Right renal pelvis (tissue), 4 donors: Measurements from ENCODE around the gene AUTS2. TPM values are rescaled to one million over a fixed set of nuclear protein-coding genes. Genes with fewer than 3 reads are reported as not detected.

Source experiments
- DNase-seq, 4 donors: peaks; one replicate each; pipeline ENCODE4 v3.0.0-alpha.2; 2013; ENCODE audit warnings: low read depth in 4 of 4, low spot score in 3 of 4, missing footprints in 1 of 4
- polyA plus RNA-seq, 4 donors: library from polyadenylated mRNA; unstranded; fragments of 120-200 nt; gene quantifications; one replicate each; pipeline ENCODE4 v1.2.1, GENCODE V29; 2013; ENCODE audit not compliant: insufficient read length in 4 of 4

Gene AUTS2
- polyA plus RNA-seq, 4 donors = 67.5 to 85.6 (median 76.0) TPM

DNA sequence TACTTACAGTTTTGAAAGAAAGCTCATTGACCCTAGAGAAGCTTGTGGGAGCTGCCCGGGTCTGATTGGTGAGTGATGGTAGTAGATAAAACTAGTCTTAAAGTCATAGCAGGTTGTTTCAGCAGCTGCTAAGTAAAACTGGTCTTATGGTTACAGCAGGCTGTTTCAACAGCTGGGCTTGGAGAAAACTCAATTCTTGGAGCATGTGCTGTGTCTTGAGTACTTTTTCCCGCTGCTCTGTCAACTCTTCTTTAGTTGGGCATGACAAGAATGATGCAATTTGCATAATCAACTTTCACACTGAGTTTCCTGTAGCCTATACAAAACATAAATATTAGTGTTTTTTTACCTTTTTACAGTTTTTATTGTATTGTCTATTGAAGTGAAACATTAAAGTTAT lies 707.9 kb downstream of the AUTS2 start:
- no peak for DNase-seq

- DNase-seq = no peak
Observed at GRCh38 chr7:70307544-70308106, 709.4 kb downstream of the AUTS2 start.

- no peak for DNase-seq
Observed at GRCh38 chr7:70312336-70312735, 714.1 kb downstream of the AUTS2 start.

- peak in 3 of 4 donors; percentile 23 to 38 (median 36) for DNase-seq
Observed at GRCh38 chr7:70313271-70313670, 715.0 kb downstream of the AUTS2 start.

- DNase-seq = no peak
Observed at GRCh38 chr7:70313687-70314086, 715.4 kb downstream of the AUTS2 start.

- no peak for DNase-seq
Observed at GRCh38 chr7:70314221-70314620, 715.9 kb downstream of the AUTS2 start.

DNA sequence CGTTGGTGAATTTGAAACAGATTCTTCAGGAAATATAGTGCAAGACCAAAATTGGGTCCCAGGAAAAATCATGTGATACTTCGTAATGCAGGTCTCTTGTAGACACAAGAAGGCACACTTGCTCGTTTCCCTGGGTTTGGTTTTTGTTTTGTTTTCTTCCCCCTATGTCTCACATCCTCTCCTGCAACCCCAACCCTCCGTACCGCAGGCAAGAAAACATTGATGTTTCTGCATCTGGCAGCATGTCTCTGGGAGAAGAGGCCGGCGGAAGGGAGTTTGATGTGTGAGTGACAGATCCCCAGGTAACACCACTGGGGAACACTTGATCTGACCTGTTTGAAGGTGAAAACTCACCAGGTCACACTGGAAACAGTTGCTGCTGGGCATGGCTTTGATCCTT lies 718.5 kb downstream of the AUTS2 start:
- DNase-seq = no peak

DNA sequence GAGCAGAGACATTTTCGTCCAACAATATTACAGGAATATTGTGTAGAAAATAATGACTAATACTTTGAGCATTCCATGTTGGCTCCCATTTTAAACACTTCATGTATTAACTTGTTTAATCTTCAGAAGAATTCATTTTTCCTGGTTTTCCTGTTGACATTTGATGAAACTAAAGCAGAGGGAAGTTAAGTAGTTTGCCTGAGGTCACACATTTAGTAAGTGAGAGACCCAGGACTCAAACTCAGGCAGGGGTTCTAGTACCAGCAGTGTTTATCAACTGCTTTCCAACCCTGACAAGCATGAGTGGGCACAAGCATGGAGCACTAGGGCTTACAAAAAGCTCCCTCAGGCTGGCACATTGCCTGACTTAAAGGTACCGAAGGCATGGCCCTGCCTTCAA lies 719.1 kb downstream of the AUTS2 start:
- no peak for DNase-seq

DNA sequence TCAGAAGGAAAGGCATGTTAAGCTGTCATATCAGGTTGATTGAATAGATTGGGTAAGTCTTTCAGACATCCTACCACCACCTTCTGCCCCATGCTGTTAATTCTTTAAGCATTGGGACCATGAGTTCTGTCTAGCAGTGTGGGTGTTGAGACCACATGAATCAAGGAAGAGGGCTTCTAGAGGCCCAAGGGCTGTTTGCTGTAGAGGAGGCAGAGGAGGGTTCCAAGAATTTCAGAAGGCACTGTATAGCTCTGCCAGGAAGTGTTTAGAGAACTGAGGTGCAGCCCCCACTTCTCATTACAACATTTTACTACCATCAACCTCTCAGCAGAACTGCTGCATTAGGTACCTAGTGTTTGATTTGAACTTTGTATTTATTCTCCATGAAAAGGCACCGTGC lies 720.2 kb downstream of the AUTS2 start:
- DNase-seq = no peak

- DNase-seq = no peak
Observed at GRCh38 chr7:70319057-70319456, 720.8 kb downstream of the AUTS2 start.

DNA sequence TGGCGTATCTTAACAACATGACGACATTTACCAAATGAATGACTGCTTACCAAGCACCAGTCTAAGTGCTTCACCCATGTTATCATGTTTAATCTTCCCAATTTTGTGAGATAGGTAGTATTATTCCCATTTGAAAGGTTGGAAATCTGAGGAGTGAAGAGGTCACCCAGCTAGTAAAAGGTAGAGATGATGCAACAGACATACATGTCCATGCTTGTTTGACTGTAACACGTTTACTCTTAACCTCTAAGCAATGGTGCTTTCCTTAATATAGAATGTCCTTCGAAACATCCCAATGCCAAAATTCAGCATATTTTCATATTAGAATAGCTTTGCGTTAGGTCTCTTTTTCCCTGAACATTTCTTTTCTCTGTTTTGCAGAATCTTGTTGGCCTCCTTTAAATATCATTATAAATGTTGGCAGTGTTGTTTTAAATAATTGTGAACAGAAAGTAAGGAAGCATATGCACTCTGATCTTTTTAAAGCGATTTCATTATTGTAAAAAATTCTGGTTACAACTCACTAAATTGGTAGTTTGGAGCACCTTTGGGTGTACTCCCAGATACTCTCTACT lies 722.8 kb downstream of the AUTS2 start:
- no peak for DNase-seq

DNA sequence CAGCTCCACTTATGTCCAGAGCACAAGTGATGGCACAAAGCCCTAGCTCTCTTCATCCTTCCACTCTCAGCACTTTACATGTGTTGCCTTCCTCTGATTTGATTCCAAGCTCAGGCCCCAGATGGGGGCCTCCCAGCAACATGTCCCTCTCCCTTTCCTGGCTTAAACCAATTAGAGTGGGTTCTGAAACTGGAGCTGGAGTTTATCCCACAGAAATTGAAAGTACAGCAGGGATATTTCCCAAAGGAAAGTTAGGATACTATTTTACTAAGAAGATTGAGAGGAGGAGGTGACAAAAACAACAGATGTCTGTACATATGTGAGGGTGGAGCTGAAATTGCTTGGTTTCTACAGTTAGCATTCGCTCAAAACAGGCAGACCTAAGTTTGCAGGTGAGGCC lies 724.6 kb downstream of the AUTS2 start:
- no peak for DNase-seq

DNA sequence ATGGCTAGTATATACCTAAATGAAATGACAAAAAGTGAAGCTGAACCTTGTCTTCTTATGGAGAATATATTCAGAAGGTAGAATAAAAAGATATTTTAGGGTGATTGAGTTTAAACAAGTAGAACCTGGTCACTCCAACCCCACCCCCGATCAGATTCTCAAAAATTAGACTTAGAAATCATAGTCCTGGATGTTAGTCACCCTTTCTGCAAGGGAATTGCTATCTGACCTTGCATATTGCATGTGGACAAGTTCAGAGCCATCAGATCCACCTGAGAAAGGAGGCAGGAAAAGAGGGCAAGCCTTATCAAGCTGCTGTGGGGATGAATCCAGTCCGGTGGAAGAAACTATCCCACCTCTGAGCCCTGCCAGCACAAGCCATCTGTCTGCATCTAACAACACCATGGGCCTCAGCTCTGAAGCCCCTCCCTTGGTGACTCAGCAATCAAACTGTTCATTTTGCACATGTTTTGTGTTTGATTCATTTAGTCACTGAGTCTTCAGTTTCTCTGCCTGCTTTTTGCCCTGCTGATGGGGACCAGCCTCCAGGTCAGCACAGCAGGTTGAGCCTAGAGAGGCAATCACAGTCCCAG lies 727.3 kb downstream of the AUTS2 start:
- DNase-seq = no peak

DNA sequence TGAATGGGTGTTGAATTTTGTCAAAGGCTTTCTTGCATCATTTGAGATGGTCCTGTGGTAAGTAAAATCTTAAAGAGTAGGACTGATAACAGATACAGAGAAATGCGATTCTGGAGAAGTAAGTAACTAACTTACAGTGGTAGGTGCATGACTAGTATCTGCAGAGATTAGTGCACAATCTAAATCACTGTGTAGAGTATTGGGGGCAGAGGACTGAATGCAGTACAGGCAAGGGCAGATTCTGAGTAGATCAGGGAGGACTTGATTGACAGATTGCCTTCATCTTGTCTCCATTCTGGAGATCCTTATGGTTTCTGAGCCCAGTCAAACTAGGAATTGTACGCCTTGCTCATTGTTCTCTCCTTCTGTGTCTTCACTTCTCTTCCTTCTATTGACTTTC lies 736.0 kb downstream of the AUTS2 start:
- DNase-seq = no peak

GRCh38 chr7:70334871-70335270 lies 736.6 kb downstream of the AUTS2 start:
- no peak for DNase-seq

DNA sequence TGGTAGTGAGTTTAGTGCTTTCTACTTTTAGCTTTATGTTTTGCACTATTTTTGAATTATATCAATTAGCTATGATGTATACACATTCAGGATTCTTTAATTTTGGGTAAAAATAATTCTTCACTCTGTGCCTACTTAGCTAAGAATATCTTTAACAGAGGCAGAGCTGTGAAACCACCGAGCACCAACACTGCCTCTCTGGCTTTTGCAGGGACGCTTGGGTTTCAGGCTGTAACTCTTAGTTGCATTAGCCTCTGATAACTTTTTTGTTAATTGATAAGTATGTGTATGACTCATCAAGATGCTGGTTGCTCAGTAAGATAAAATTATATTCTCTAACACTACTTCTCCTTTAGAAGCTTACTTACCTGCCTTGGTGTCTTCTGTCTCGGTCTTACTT lies 738.3 kb downstream of the AUTS2 start:
- no peak for DNase-seq

DNA sequence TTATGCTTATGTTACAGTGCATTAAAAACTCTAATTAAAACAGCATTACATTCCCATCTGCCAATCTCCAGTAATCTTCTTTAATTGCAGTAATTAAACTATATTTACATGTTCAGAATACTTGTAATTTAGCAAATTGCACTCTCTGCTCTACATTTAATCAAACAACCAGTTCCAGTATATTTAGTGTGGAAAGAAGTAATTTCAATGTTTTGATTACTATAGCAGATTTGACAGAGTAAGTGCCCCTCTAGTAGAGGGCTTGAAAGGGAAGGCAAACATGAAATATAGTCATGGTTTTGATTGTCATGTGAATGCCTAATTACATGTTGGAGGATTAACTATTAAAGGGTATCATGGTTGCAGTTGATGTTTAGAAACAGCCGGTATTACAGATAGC lies 739.7 kb downstream of the AUTS2 start:
- DNase-seq = no peak

DNA sequence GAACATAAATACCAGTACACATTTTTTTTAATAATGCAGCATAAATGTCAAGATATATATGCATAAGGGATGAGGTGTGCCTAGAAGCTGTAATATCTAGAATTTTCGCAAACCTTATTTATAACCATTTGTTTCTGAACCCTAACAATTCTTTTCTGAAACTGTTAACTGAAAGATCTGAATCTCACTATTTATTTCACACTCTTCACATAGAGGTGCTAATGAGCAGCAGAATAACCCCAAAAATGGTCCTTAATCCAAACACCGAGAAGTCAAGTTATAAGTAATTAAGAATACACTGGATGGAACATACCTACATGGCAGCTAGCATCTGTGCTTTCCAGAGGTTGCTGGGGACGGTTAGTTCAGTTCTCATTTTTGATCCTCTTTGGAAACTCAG lies 742.0 kb downstream of the AUTS2 start:
- no peak for DNase-seq

- no peak for DNase-seq
Observed at GRCh38 chr7:70341446-70341845, 743.2 kb downstream of the AUTS2 start.

- no peak for DNase-seq
Observed at GRCh38 chr7:70343519-70343918, 745.2 kb downstream of the AUTS2 start.

- no peak for DNase-seq
Observed at GRCh38 chr7:70344726-70345125, 746.5 kb downstream of the AUTS2 start.

DNA sequence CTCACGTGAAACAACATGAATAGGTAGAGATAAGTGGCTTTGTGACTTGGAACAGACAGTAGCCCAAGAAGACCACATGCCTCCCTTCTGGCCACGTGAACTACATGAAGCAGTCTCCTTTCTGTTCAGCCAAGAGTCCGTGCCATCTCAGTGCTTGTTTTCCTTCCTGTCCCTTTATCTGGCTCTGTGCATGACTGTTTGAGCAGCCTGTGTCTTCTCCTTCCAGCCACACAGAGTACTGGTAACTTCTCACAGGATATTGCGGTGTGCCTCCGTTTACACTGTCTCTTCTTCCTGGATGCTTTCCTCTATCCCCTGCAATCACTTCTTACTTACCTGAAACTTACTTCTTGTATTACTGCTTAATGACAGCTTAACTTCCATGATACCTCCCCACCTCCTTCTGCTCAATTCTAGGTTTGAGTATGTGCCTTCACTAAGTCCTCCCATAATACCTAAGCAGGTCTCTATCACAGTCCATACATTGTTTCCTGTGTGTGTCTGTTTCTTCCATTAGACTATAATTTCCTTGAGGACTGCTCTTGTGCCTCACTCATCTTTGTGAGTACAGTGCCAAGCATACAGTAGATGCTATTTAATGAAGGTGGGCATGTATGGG lies 748.7 kb downstream of the AUTS2 start:
- DNase-seq = no peak
